SK-N-SH (cell line): ENCODE data around the gene C16orf95. TPM values are rescaled to one million over a fixed set of nuclear protein-coding genes. Genes with fewer than 3 reads are reported as not detected.

Experiments
- CTCF ChIA-PET: fragments of 300-600, 350-600 bp; formaldehyde crosslinking; extraction: SDS; loops from one replicate; lab custom pipeline; 2021; lab: Yijun Ruan, JAX
- POLR2A ChIA-PET: fragments of 350-600 bp; sonication (Branson Sonifier 250); formaldehyde crosslinking; extraction: SDS; loops from one replicate; lab custom pipeline; 2020; ENCODE audit warnings: antibody characterized with exemption, inconsistent platforms; lab: Yijun Ruan, JAX
- DNase-seq: peaks from one replicate; pipeline ENCODE4 v3.0.0; 2012
- H2AFZ ChIP-seq: fragments of 200-600 bp; sonication (generic); 2 replicates; pipeline ENCODE4 v1.8.1; 2016; ENCODE audit warnings: antibody characterized with exemption, mild to moderate bottlenecking, low read depth
- H3F3A ChIP-seq: fragments of 200-600 bp; sonication (generic); replicated peaks from 2 replicates; pipeline ENCODE3; 2016; ENCODE audit warnings: antibody characterized with exemption, mild to moderate bottlenecking; ENCODE audit not compliant: insufficient read depth
- H3K27ac ChIP-seq, 2 experiments: fragments of 200-500 bp in 1 of 2; fragments of 200-600 bp in 1 of 2; sonication (Bioruptor generic) in 1 of 2; sonication (generic), shearing (Covaris generic) in 1 of 2; 2 replicates each; pipeline versions ENCODE4 v1.5.1 to v1.6.1; 2014 to 2016; ENCODE audit warnings: low read depth in 2 of 2, inconsistent platforms in 1 of 2, low read length in 1 of 2, mild to moderate bottlenecking in 1 of 2, mixed read lengths in 1 of 2
- H3K27me3 ChIP-seq: fragments of 200-600 bp; sonication (generic), shearing (Covaris generic); 2 replicates; pipeline ENCODE4 v1.6.1; 2016; ENCODE audit warnings: mixed run types; ENCODE audit not compliant: insufficient read depth
- H3K36me3 ChIP-seq, 2 experiments: fragments of 200-500 bp in 1 of 2; fragments of 200-600 bp in 1 of 2; sonication (Bioruptor generic) in 1 of 2; sonication (generic) in 1 of 2; replicated peaks in 1 of 2; 2 replicates each; pipeline versions ENCODE3 to v1.5.1; 2014 to 2016; ENCODE audit warnings: low read length in 1 of 2, mild to moderate bottlenecking in 1 of 2; ENCODE audit not compliant: insufficient read depth in 2 of 2, control insufficient read depth in 1 of 2
- H3K4me1 ChIP-seq, 2 experiments: fragments of 200-500 bp in 1 of 2; fragments of 200-600 bp in 1 of 2; sonication (Bioruptor generic) in 1 of 2; sonication (generic), shearing (Covaris generic) in 1 of 2; 2 replicates each; pipeline versions ENCODE4 v1.5.1 to v1.6.1; 2014 to 2016; ENCODE audit warnings: low read depth in 1 of 2, low read length in 1 of 2, mixed run types in 1 of 2; ENCODE audit not compliant: insufficient read depth in 2 of 2, control insufficient read depth in 1 of 2
- H3K4me2 ChIP-seq: fragments of 200-600 bp; sonication (generic), shearing (Covaris generic); 2 replicates; pipeline ENCODE4 v1.6.1; 2017; ENCODE audit warnings: mixed run types
- H3K4me3 ChIP-seq, 2 experiments: fragments of 200-500 bp in 1 of 2; fragments of 200-600 bp in 1 of 2; sonication (Bioruptor generic) in 1 of 2; sonication (generic), shearing (Covaris generic) in 1 of 2; 2 replicates each; pipeline versions ENCODE4 v1.5.1 to v1.8.1; 2014 to 2016; ENCODE audit warnings: low read depth in 2 of 2, inconsistent platforms in 1 of 2, low read length in 1 of 2, mild to moderate bottlenecking in 1 of 2, mixed read lengths in 1 of 2, moderate library complexity in 1 of 2
- H3K79me2 ChIP-seq: fragments of 200-600 bp; sonication (generic); 2 replicates; pipeline ENCODE4 v1.8.1; 2017; ENCODE audit warnings: mild to moderate bottlenecking; ENCODE audit not compliant: insufficient read depth
- H3K9ac ChIP-seq: fragments of 200-600 bp; sonication (generic); 2 replicates; pipeline ENCODE4 v1.6.1; 2017; ENCODE audit warnings: mixed run types
- H3K9me2 ChIP-seq: fragments of 200-600 bp; sonication (generic); 2 replicates; pipeline ENCODE4 v1.6.1; 2017; ENCODE audit warnings: mixed run types
- H3K9me3 ChIP-seq: fragments of 200-600 bp; sonication (generic); 2 replicates; pipeline ENCODE4 v1.6.1; 2017; ENCODE audit warnings: mixed run types, mild to moderate bottlenecking, moderate library complexity
- H4K20me1 ChIP-seq: fragments of 200-600 bp; sonication (generic); 2 replicates; pipeline ENCODE4 v1.6.1; 2017; ENCODE audit warnings: mild to moderate bottlenecking, mixed run types; ENCODE audit not compliant: insufficient read depth
- ELF1 ChIP-seq: IDR thresholded peaks from 2 replicates; pipeline ENCODE4 v1.4.0; 2012
- EZH2phosphoT487 ChIP-seq: fragments of 200-600 bp; sonication (generic); IDR thresholded peaks from 2 replicates; pipeline ENCODE4 v1.6.1; 2017; ENCODE audit warnings: low read depth, mixed run types, mild to moderate bottlenecking, antibody characterized with exemption, moderate library complexity, borderline replicate concordance
- FOSL2 ChIP-seq: IDR thresholded peaks from 2 replicates; pipeline ENCODE4 v1.4.0; 2012; ENCODE audit warnings: low read depth, mild to moderate bottlenecking, moderate library complexity, borderline replicate concordance
- JUND ChIP-seq: IDR thresholded peaks from 2 replicates; pipeline ENCODE4 v1.4.0; 2012
- MEF2A ChIP-seq: IDR thresholded peaks from 2 replicates; pipeline ENCODE4 v1.4.0; 2012; ENCODE audit warnings: low read depth, borderline replicate concordance
- NFIC ChIP-seq: IDR thresholded peaks from 2 replicates; pipeline ENCODE4 v1.4.0; 2012; ENCODE audit warnings: borderline replicate concordance
- REST ChIP-seq: IDR thresholded peaks from 2 replicates; pipeline ENCODE4 v1.6.1; 2012; ENCODE audit warnings: mild to moderate bottlenecking, low read depth, low read length, moderate library complexity
- SMC3 ChIP-seq: IDR thresholded peaks from 2 replicates; pipeline ENCODE4 v1.6.1; 2012; ENCODE audit warnings: low read depth, low read length, improper control_type of control experiment
- WGBS: methylation state at CpG from one replicate; pipeline ENCODE4 v1.1.6; 2017; ENCODE audit warnings: low lambda C conversion rate; 5-methylcytosine and 5-hydroxymethylcytosine counted together
- polyA plus RNA-seq, 3 experiments: library from polyadenylated mRNA; depleted of rRNA; stranded (reverse); fragments of >200 nt; gene quantifications; 2 replicates each; pipeline ENCODE4 v1.2.3, GENCODE V29; 2012
- TF ChIP-seq, protein P1 (sequence below): fragments of 200-600 bp; sonication (generic); IDR thresholded peaks from 2 replicates; pipeline ENCODE4 v1.6.1; 2017; ENCODE audit warnings: antibody characterized with exemption, mild to moderate bottlenecking, moderate library complexity
- TF ChIP-seq, protein P2 (sequence below): IDR thresholded peaks from 2 replicates; pipeline ENCODE4; 2012

Gene C16orf95
- polyA plus RNA-seq, 1 of the 3 experiments (the other 2 are of a cell fraction), result 5.0 TPM

- peaks cover 0 to 46% of the 10 kb centered on the region in 2 experiments for H3K36me3 ChIP-seq
These were observed 16.6 kb upstream of the C16orf95 start for GRCh38 chr16:87333581-87334331.

DNA sequence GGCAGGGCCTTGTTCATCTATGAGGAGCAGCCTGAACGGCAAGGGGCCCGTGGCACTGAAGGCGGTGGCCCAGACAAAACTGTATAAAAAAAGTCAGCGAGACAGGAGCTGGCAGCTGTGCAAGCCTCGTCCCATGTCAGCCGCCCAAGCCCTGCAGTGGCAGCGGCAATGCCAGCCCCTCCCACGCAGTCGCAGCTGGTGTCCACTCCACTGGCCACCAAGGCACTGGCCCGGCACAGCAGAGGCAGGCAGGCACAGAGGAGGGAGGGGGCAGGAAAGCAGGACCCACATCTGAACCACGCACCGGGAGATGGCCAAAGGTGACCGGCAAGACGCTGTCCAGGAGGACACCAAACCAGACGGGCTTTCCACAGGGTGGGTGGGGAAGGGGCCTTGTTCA, 15.9 kb upstream of the C16orf95 start:
- 0 out of 2 replicates have a peak, but pooled peaks cover 6% of the 10 kb centered on the region for H4K20me1 ChIP-seq
- H3K36me3 ChIP-seq, result peaks cover 0 to 46% of the 10 kb centered on the region in 2 experiments
- 93% methylated on average over 9 of the region's 15 CpGs for WGBS
- H3K9me3 ChIP-seq, result no peaks in the 10 kb centered on the region
- no peak overlapping the region for H2AFZ ChIP-seq
- no peak overlapping the region for H3K9ac ChIP-seq
- H3F3A ChIP-seq, result no peaks in the 10 kb centered on the region
- H3K4me2 ChIP-seq, result no peak overlapping the region
- no peak overlapping the region for H3K27ac ChIP-seq
- POLR2A ChIA-PET, result no interaction called here
- H3K79me2 ChIP-seq, result no peaks in the 10 kb centered on the region
- H3K4me3 ChIP-seq, result no peak overlapping the region
- TF ChIP-seq, protein P1, sequence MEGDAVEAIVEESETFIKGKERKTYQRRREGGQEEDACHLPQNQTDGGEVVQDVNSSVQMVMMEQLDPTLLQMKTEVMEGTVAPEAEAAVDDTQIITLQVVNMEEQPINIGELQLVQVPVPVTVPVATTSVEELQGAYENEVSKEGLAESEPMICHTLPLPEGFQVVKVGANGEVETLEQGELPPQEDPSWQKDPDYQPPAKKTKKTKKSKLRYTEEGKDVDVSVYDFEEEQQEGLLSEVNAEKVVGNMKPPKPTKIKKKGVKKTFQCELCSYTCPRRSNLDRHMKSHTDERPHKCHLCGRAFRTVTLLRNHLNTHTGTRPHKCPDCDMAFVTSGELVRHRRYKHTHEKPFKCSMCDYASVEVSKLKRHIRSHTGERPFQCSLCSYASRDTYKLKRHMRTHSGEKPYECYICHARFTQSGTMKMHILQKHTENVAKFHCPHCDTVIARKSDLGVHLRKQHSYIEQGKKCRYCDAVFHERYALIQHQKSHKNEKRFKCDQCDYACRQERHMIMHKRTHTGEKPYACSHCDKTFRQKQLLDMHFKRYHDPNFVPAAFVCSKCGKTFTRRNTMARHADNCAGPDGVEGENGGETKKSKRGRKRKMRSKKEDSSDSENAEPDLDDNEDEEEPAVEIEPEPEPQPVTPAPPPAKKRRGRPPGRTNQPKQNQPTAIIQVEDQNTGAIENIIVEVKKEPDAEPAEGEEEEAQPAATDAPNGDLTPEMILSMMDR, result no peak
- TF ChIP-seq MEF2A (no peak), NFIC (no peak), JUND (no peak), REST (no peak), FOSL2 (no peak), ELF1 (no peak), SMC3 (no peak), EZH2phosphoT487 (no peak)
- TF ChIP-seq, all 33 proteins: peak for 0
- no peak for DNase-seq
- CTCF ChIA-PET, result interaction anchor here (0.8 to 1.8 kb wide), 4 partner anchors 12 to 50 kb away, joined by 3 to 5 read pairs (median 4); partner anchors contain the start of genes C16orf95 and FBXO31
- Histone ChIP-seq H3K9me2 (no peaks in the 10 kb centered on the region), H3K27me3 (no peaks in the 10 kb centered on the region), H3K4me1 (peaks cover 0 to 8% of the 10 kb centered on the region in 2 experiments; a peak in 2 of 4 replicates)

More at GRCh38 chr16:87333581-87334331, 16.6 kb upstream of the C16orf95 start:
- Histone ChIP-seq H2AFZ (no peak overlapping the region), H3K9ac (no peak overlapping the region), H3K4me3 (no peak overlapping the region), H3K4me1 (peaks cover 0 to 8% of the 10 kb centered on the region in 2 experiments; a peak in 2 of 4 replicates), H3K9me3 (no peaks in the 10 kb centered on the region), H4K20me1 (0 out of 2 replicates have a peak, but pooled peaks cover 3% of the 10 kb centered on the region), H3K79me2 (no peaks in the 10 kb centered on the region), H3K9me2 (no peaks in the 10 kb centered on the region), H3K27me3 (no peaks in the 10 kb centered on the region), H3F3A (no peaks in the 10 kb centered on the region), H3K27ac (no peak overlapping the region), H3K4me2 (no peak overlapping the region)
- ChIA-PET POLR2A (no interaction called here), CTCF (interaction anchor here (0.8 to 0.9 kb wide), 2 partner anchors 16 to 50 kb away, joined by 3 to 5 read pairs; partner anchors contain the start of genes C16orf95 and FBXO31)
- TF ChIP-seq, protein P1, result no peak
- TF ChIP-seq EZH2phosphoT487, result no peak
- TF ChIP-seq, protein P2, sequence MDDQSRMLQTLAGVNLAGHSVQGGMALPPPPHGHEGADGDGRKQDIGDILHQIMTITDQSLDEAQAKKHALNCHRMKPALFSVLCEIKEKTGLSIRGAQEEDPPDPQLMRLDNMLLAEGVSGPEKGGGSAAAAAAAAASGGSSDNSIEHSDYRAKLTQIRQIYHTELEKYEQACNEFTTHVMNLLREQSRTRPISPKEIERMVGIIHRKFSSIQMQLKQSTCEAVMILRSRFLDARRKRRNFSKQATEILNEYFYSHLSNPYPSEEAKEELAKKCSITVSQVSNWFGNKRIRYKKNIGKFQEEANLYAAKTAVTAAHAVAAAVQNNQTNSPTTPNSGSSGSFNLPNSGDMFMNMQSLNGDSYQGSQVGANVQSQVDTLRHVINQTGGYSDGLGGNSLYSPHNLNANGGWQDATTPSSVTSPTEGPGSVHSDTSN, result no peak
- DNase-seq, result no peak
- WGBS, result 98% methylated on average over 18 of the region's 41 CpGs
